ENCODE data around the gene LBR. TPM values are rescaled to one million over a fixed set of nuclear protein-coding genes. Genes with fewer than 3 reads are reported as not detected.

The LBR gene
- total and polyA plus RNA-seq, 5 donors from 2014 or later = 123 to 175 (median 140) TPM

- Mint-ChIP-seq H3K36me3 (no peaks in the 10 kb centered on the region), H3K9me3 (no peaks in the 10 kb centered on the region), H3K27ac (peak overlapping the region in 2 of 3 donors; percentile 32 to 84), H3K27me3 (peaks cover 5% of the 10 kb centered on the region), H3K4me3 (peak overlapping the region in 1 of 4 donors; percentile 80), H3K4me1 (peaks cover 7 to 60% (median 30%) of the 10 kb centered on the region in 4 donors)
- Histone ChIP-seq H3K4me1 (ENCODE audit: control insufficient read depth, insufficient read depth, low read length, poor library complexity, severe bottlenecking) (peaks cover 32% of the 10 kb centered on the region), H3K36me3 (ENCODE audit: control insufficient read depth, insufficient read depth, low read length) (no peaks in the 10 kb centered on the region), H3K27ac (ENCODE audit: insufficient read depth, low read length, poor library complexity, severe bottlenecking) (no peak overlapping the region), H3K4me3 (ENCODE audit: low read depth, low read length) (no peak overlapping the region), H3K27me3 (ENCODE audit: control insufficient read depth, insufficient read depth, low read length) (no peaks in the 10 kb centered on the region), H3K9me3 (ENCODE audit: control insufficient read depth in 2 of 2, low read length in 2 of 2) (no peaks in the 10 kb centered on the region)
- DNase-seq = no peak
- ATAC-seq (ENCODE audit: low read depth in 2 of 2) = no peak
These were observed 34.5 kb upstream of the LBR start for GRCh38 chr1:225462429-225462713.

GRCh38 chr1:225461533-225462428, 33.9 kb upstream of the LBR start:
- Histone ChIP-seq H3K27me3 (ENCODE audit: control insufficient read depth, insufficient read depth, low read length) (no peaks in the 10 kb centered on the region), H3K27ac (ENCODE audit: insufficient read depth, low read length, poor library complexity, severe bottlenecking) (no peak overlapping the region), H3K4me1 (ENCODE audit: control insufficient read depth, insufficient read depth, low read length, poor library complexity, severe bottlenecking) (peaks cover 26% of the 10 kb centered on the region), H3K36me3 (ENCODE audit: control insufficient read depth, insufficient read depth, low read length) (no peaks in the 10 kb centered on the region), H3K4me3 (ENCODE audit: low read depth, low read length) (no peak overlapping the region), H3K9me3 (ENCODE audit: control insufficient read depth in 2 of 2, low read length in 2 of 2) (no peaks in the 10 kb centered on the region)
- Mint-ChIP-seq H3K27me3 (no peaks in the 10 kb centered on the region), H3K4me1 (peaks cover 2 to 56% (median 26%) of the 10 kb centered on the region in 4 donors), H3K27ac (peak overlapping the region in 2 of 3 donors; percentile 17 to 76), H3K4me3 (peak overlapping the region in 2 of 4 donors; percentile 43 to 47), H3K9me3 (no peaks in the 10 kb centered on the region), H3K36me3 (no peaks in the 10 kb centered on the region)
- ATAC-seq (ENCODE audit: low read depth in 2 of 2) (no peak), DNase-seq (no peak)

GRCh38 chr1:225460737-225461532, 33.1 kb upstream of the LBR start:
- Histone ChIP-seq H3K27me3 (ENCODE audit: control insufficient read depth, insufficient read depth, low read length) (no peaks in the 10 kb centered on the region), H3K36me3 (ENCODE audit: control insufficient read depth, insufficient read depth, low read length) (no peaks in the 10 kb centered on the region), H3K9me3 (ENCODE audit: control insufficient read depth in 2 of 2, low read length in 2 of 2) (no peaks in the 10 kb centered on the region), H3K4me1 (ENCODE audit: control insufficient read depth, insufficient read depth, low read length, poor library complexity, severe bottlenecking) (peaks cover 22% of the 10 kb centered on the region), H3K27ac (ENCODE audit: insufficient read depth, low read length, poor library complexity, severe bottlenecking) (no peak overlapping the region), H3K4me3 (ENCODE audit: low read depth, low read length) (no peak overlapping the region)
- Mint-ChIP-seq H3K27ac (peak overlapping the region; percentile 5 to 76 (median 17)), H3K9me3 (no peaks in the 10 kb centered on the region), H3K4me1 (peaks cover 0 to 47% (median 22%) of the 10 kb centered on the region in 4 donors), H3K27me3 (no peaks in the 10 kb centered on the region), H3K4me3 (peak overlapping the region in 1 of 4 donors; percentile 78), H3K36me3 (no peaks in the 10 kb centered on the region)
- ATAC-seq (ENCODE audit: low read depth in 2 of 2) = peak; percentile 62 to 87
- peak in 1 of 3 donors; percentile 84 for DNase-seq

- H3K27ac Mint-ChIP-seq = peak overlapping the region in 2 of 3 donors; percentile 67 to 72
- H3K9me3 Mint-ChIP-seq = no peaks in the 10 kb centered on the region
- peak overlapping the region in 2 of 4 donors; percentile 52 to 78 for H3K4me3 Mint-ChIP-seq
- ATAC-seq (ENCODE audit: low read depth in 2 of 2) = peak in 1 of 2 donors; percentile 11
- H3K4me1 Mint-ChIP-seq = peaks cover 0 to 43% (median 22%) of the 10 kb centered on the region in 4 donors
- H3K27me3 ChIP-seq (ENCODE audit: control insufficient read depth, insufficient read depth, low read length) = no peaks in the 10 kb centered on the region
- H3K4me3 ChIP-seq (ENCODE audit: low read depth, low read length) = no peak overlapping the region
- H3K36me3 Mint-ChIP-seq = no peaks in the 10 kb centered on the region
- no peaks in the 10 kb centered on the region for H3K9me3 ChIP-seq (ENCODE audit: control insufficient read depth in 2 of 2, low read length in 2 of 2)
- H3K27me3 Mint-ChIP-seq = no peaks in the 10 kb centered on the region
- DNase-seq = no peak
- no peak overlapping the region for H3K27ac ChIP-seq (ENCODE audit: insufficient read depth, low read length, poor library complexity, severe bottlenecking)
- H3K36me3 ChIP-seq (ENCODE audit: control insufficient read depth, insufficient read depth, low read length) = no peaks in the 10 kb centered on the region
- peaks cover 22% of the 10 kb centered on the region for H3K4me1 ChIP-seq (ENCODE audit: control insufficient read depth, insufficient read depth, low read length, poor library complexity, severe bottlenecking)
These were observed 32.3 kb upstream of the LBR start for GRCh38 chr1:225460021-225460736.

GRCh38 chr1:225458222-225458631, 30.4 kb upstream of the LBR start:
- ATAC-seq (ENCODE audit: low read depth in 2 of 2) (no peak), DNase-seq (no peak)
- H3K9me3 ChIP-seq (ENCODE audit: control insufficient read depth in 2 of 2, low read length in 2 of 2) = no peaks in the 10 kb centered on the region
- no peaks in the 10 kb centered on the region for H3K9me3 Mint-ChIP-seq
- H3K4me3 Mint-ChIP-seq = no peak overlapping the region
- H3K27ac ChIP-seq (ENCODE audit: insufficient read depth, low read length, poor library complexity, severe bottlenecking) = no peak overlapping the region
- H3K27me3 ChIP-seq (ENCODE audit: control insufficient read depth, insufficient read depth, low read length) = no peaks in the 10 kb centered on the region
- H3K36me3 Mint-ChIP-seq = no peaks in the 10 kb centered on the region
- peaks cover 6 to 48% (median 25%) of the 10 kb centered on the region in 4 donors for H3K4me1 Mint-ChIP-seq
- no peaks in the 10 kb centered on the region for H3K36me3 ChIP-seq (ENCODE audit: control insufficient read depth, insufficient read depth, low read length)
- peak overlapping the region in 1 of 3 donors; percentile 77 for H3K27ac Mint-ChIP-seq
- H3K4me3 ChIP-seq (ENCODE audit: low read depth, low read length) = no peak overlapping the region
- no peaks in the 10 kb centered on the region for H3K27me3 Mint-ChIP-seq
- peaks cover 14% of the 10 kb centered on the region for H3K4me1 ChIP-seq (ENCODE audit: control insufficient read depth, insufficient read depth, low read length, poor library complexity, severe bottlenecking)

DNA sequence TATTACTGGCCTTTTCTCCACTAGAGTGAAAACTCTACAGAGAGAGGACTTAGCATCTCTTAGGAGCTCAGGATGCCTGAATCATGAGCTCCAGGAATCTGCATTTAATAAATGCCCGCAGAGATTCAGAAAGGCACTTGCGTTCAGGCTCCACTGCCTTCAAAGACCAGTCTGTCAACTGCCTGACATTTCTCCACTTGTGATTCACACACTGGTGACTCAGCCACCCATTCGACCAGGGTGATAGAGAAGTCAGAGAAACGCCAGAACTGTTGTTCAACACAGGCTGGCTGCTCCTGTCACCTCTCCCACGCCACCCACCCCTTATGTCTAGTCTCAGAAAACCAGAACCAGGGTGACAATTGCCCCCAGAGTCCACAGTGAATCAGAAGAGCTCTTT, 26.9 kb upstream of the LBR start:
- H3K27ac Mint-ChIP-seq = peak overlapping the region in 2 of 3 donors; percentile 16 to 29
- H3K27ac ChIP-seq (ENCODE audit: insufficient read depth, low read length, poor library complexity, severe bottlenecking) = no peak overlapping the region
- H3K27me3 ChIP-seq (ENCODE audit: control insufficient read depth, insufficient read depth, low read length) = no peaks in the 10 kb centered on the region
- H3K36me3 Mint-ChIP-seq = no peaks in the 10 kb centered on the region
- H3K9me3 ChIP-seq (ENCODE audit: control insufficient read depth in 2 of 2, low read length in 2 of 2) = no peaks in the 10 kb centered on the region
- H3K27me3 Mint-ChIP-seq = no peaks in the 10 kb centered on the region
- peaks cover 4% of the 10 kb centered on the region for H3K4me1 ChIP-seq (ENCODE audit: control insufficient read depth, insufficient read depth, low read length, poor library complexity, severe bottlenecking)
- H3K4me1 Mint-ChIP-seq = peaks cover 6 to 36% (median 14%) of the 10 kb centered on the region in 4 donors
- peaks cover 0 to under 1% (median 0%) of the 10 kb centered on the region in 7 donors for H3K9me3 Mint-ChIP-seq
- no peak overlapping the region for H3K4me3 ChIP-seq (ENCODE audit: low read depth, low read length)
- peak in 1 of 3 donors; percentile 46 for DNase-seq
- no peak overlapping the region for H3K4me3 Mint-ChIP-seq
- peak; percentile 70 to 80 for ATAC-seq (ENCODE audit: low read depth in 2 of 2)
- H3K36me3 ChIP-seq (ENCODE audit: control insufficient read depth, insufficient read depth, low read length) = no peaks in the 10 kb centered on the region

All from CD4-positive, CD25-positive, alpha-beta regulatory T cell (primary cell).